Measurements from ENCODE around the gene SLC5A6. TPM values are rescaled to one million over a fixed set of nuclear protein-coding genes. Genes with fewer than 3 reads are reported as not detected.

SLC5A6 gene
- total RNA-seq = 48.4 TPM

- Histone ChIP-seq H3K4me1 (ENCODE audit: insufficient read depth, low read length) (peaks cover 23% of the 10 kb centered on the region), H3K9me3 (ENCODE audit: low read depth, low read length) (no peaks in the 10 kb centered on the region), H3K4me3 (ENCODE audit: low read length) (peak within 1 kb of the TSS; percentile 91)
These were observed at the start of gene SLC5A6, which contains the start of gene ATRAID for GRCh38 chr2:27211943-27212625. Gene SLC5A6, minus strand, starts transcription at chr2:27212268. Its CDS starts 4,618 bp downstream, at chr2:27207650. Gene ATRAID, plus strand, starts transcription at chr2:27212041. Its CDS starts 328 bp downstream, at chr2:27212369.

GRCh38 chr2:27261241-27261925, 49.3 kb upstream of the SLC5A6 start:
- Histone ChIP-seq H3K9me3 (ENCODE audit: low read depth, low read length) (no peaks in the 10 kb centered on the region), H3K27me3 (ENCODE audit: insufficient read depth, low read length) (peaks cover 64% of the 10 kb centered on the region), H3K4me3 (ENCODE audit: low read length) (no peak overlapping the region), H3K4me1 (ENCODE audit: insufficient read depth, low read length) (peaks cover 36% of the 10 kb centered on the region)

More at GRCh38 chr2:27211943-27212625, at the start of gene SLC5A6, which contains the start of gene ATRAID:
- H3K27me3 ChIP-seq (ENCODE audit: insufficient read depth, low read length) = no peaks in the 10 kb centered on the region

- Histone ChIP-seq H3K4me1 (ENCODE audit: insufficient read depth, low read length) (peaks cover 12% of the 10 kb centered on the region), H3K9me3 (ENCODE audit: low read depth, low read length) (no peaks in the 10 kb centered on the region), H3K4me3 (ENCODE audit: low read length) (no peak overlapping the region), H3K27me3 (ENCODE audit: insufficient read depth, low read length) (peaks cover 35% of the 10 kb centered on the region)
These were observed 46.0 kb upstream of the SLC5A6 start for GRCh38 chr2:27258051-27258450.

- H3K9me3 ChIP-seq (ENCODE audit: low read depth, low read length) = no peaks in the 10 kb centered on the region
- H3K4me3 ChIP-seq (ENCODE audit: low read length) = no peak overlapping the region
- H3K4me1 ChIP-seq (ENCODE audit: insufficient read depth, low read length) = peaks cover 2% of the 10 kb centered on the region
- H3K27me3 ChIP-seq (ENCODE audit: insufficient read depth, low read length) = peaks cover 29% of the 10 kb centered on the region
These were observed 44.9 kb upstream of the SLC5A6 start for GRCh38 chr2:27256855-27257454.

- H3K27me3 ChIP-seq (ENCODE audit: insufficient read depth, low read length) = peaks cover 16% of the 10 kb centered on the region
These were observed 43.6 kb upstream of the SLC5A6 start for GRCh38 chr2:27255660-27256059.

GRCh38 chr2:27255187-27255586, 43.1 kb upstream of the SLC5A6 start:
- H3K4me1 ChIP-seq (ENCODE audit: insufficient read depth, low read length) = no peaks in the 10 kb centered on the region
- H3K27me3 ChIP-seq (ENCODE audit: insufficient read depth, low read length) = peaks cover 11% of the 10 kb centered on the region
- H3K4me3 ChIP-seq (ENCODE audit: low read length) = no peak overlapping the region
- H3K9me3 ChIP-seq (ENCODE audit: low read depth, low read length) = no peaks in the 10 kb centered on the region

More at GRCh38 chr2:27255660-27256059, 43.6 kb upstream of the SLC5A6 start:
- no peaks in the 10 kb centered on the region for H3K4me1 ChIP-seq (ENCODE audit: insufficient read depth, low read length)
- H3K4me3 ChIP-seq (ENCODE audit: low read length) = no peak overlapping the region
- H3K9me3 ChIP-seq (ENCODE audit: low read depth, low read length) = no peaks in the 10 kb centered on the region

GRCh38 chr2:27251766-27252165, 39.7 kb upstream of the SLC5A6 start:
- Histone ChIP-seq H3K4me1 (ENCODE audit: insufficient read depth, low read length) (no peaks in the 10 kb centered on the region), H3K27me3 (ENCODE audit: insufficient read depth, low read length) (peaks cover 4% of the 10 kb centered on the region), H3K4me3 (ENCODE audit: low read length) (no peak overlapping the region), H3K9me3 (ENCODE audit: low read depth, low read length) (no peaks in the 10 kb centered on the region)

GRCh38 chr2:27250652-27251379, 38.7 kb upstream of the SLC5A6 start:
- no peaks in the 10 kb centered on the region for H3K9me3 ChIP-seq (ENCODE audit: low read depth, low read length)

GRCh38 chr2:27249891-27250651, 38.0 kb upstream of the SLC5A6 start:
- H3K9me3 ChIP-seq (ENCODE audit: low read depth, low read length) = no peaks in the 10 kb centered on the region
- peaks cover 4% of the 10 kb centered on the region for H3K27me3 ChIP-seq (ENCODE audit: insufficient read depth, low read length)
- H3K4me3 ChIP-seq (ENCODE audit: low read length) = no peak overlapping the region
- H3K4me1 ChIP-seq (ENCODE audit: insufficient read depth, low read length) = no peaks in the 10 kb centered on the region

More at GRCh38 chr2:27250652-27251379, 38.7 kb upstream of the SLC5A6 start:
- Histone ChIP-seq H3K27me3 (ENCODE audit: insufficient read depth, low read length) (peaks cover 4% of the 10 kb centered on the region), H3K4me3 (ENCODE audit: low read length) (no peak overlapping the region), H3K4me1 (ENCODE audit: insufficient read depth, low read length) (no peaks in the 10 kb centered on the region)

- Histone ChIP-seq H3K27me3 (ENCODE audit: insufficient read depth, low read length) (peaks cover 4% of the 10 kb centered on the region), H3K4me3 (ENCODE audit: low read length) (no peak overlapping the region), H3K4me1 (ENCODE audit: insufficient read depth, low read length) (no peaks in the 10 kb centered on the region), H3K9me3 (ENCODE audit: low read depth, low read length) (no peaks in the 10 kb centered on the region)
These were observed 37.3 kb upstream of the SLC5A6 start for GRCh38 chr2:27249159-27249890.

GRCh38 chr2:27247893-27248292, 35.8 kb upstream of the SLC5A6 start:
- Histone ChIP-seq H3K27me3 (ENCODE audit: insufficient read depth, low read length) (no peaks in the 10 kb centered on the region), H3K9me3 (ENCODE audit: low read depth, low read length) (no peaks in the 10 kb centered on the region), H3K4me1 (ENCODE audit: insufficient read depth, low read length) (no peaks in the 10 kb centered on the region), H3K4me3 (ENCODE audit: low read length) (no peak overlapping the region)

GRCh38 chr2:27245626-27246025, 33.6 kb upstream of the SLC5A6 start:
- Histone ChIP-seq H3K4me3 (ENCODE audit: low read length) (no peak overlapping the region), H3K4me1 (ENCODE audit: insufficient read depth, low read length) (no peaks in the 10 kb centered on the region), H3K27me3 (ENCODE audit: insufficient read depth, low read length) (no peaks in the 10 kb centered on the region), H3K9me3 (ENCODE audit: low read depth, low read length) (no peaks in the 10 kb centered on the region)

- Histone ChIP-seq H3K9me3 (ENCODE audit: low read depth, low read length) (no peaks in the 10 kb centered on the region), H3K4me1 (ENCODE audit: insufficient read depth, low read length) (no peaks in the 10 kb centered on the region)
These were observed 33.0 kb upstream of the SLC5A6 start for GRCh38 chr2:27245116-27245515.

More at GRCh38 chr2:27245116-27245515, 33.0 kb upstream of the SLC5A6 start:
- Histone ChIP-seq H3K27me3 (ENCODE audit: insufficient read depth, low read length) (no peaks in the 10 kb centered on the region), H3K4me3 (ENCODE audit: low read length) (no peak overlapping the region)
